Hepatocyte (in vitro differentiated cells): ENCODE results near the gene TANGO6. TPM values are rescaled to one million over a fixed set of nuclear protein-coding genes. Genes with fewer than 3 reads are reported as not detected.

ENCODE experiments used
- DNase-seq: peaks from one replicate; pipeline ENCODE4 v3.0.0-alpha.2; 2016; ENCODE audit warnings: low spot score
- H2AFZ ChIP-seq: fragments of 200-600 bp; sonication (generic); 2 replicates; pipeline ENCODE4 v1.6.0; 2016; ENCODE audit warnings: antibody characterized with exemption, mild to moderate bottlenecking
- H3K27ac ChIP-seq: fragments of 200-600 bp; sonication (generic); 2 replicates; pipeline ENCODE4 v1.5.1; 2016; ENCODE audit warnings: mild to moderate bottlenecking
- H3K27me3 ChIP-seq: fragments of 200-600 bp; sonication (generic); 2 replicates; pipeline ENCODE4 v1.6.1; 2016
- H3K36me3 ChIP-seq: fragments of 200-600 bp; sonication (generic); replicated peaks from 2 replicates; pipeline ENCODE4 v1.5.1; 2016; ENCODE audit warnings: low read depth; ENCODE audit not compliant: insufficient read depth
- H3K4me1 ChIP-seq: fragments of 200-600 bp; sonication (generic); 2 replicates; pipeline ENCODE4 v1.5.1; 2016; ENCODE audit warnings: mild to moderate bottlenecking, moderate library complexity; ENCODE audit not compliant: insufficient read depth
- H3K4me2 ChIP-seq: fragments of 200-600 bp; sonication (generic); 2 replicates; pipeline ENCODE4 v1.6.0; 2016
- H3K4me3 ChIP-seq: fragments of 200-600 bp; sonication (generic); 2 replicates; pipeline ENCODE4 v1.5.1; 2016; ENCODE audit warnings: mild to moderate bottlenecking
- H3K79me2 ChIP-seq: fragments of 200-600 bp; sonication (generic); 2 replicates; pipeline ENCODE4 v1.6.0; 2017; ENCODE audit warnings: mild to moderate bottlenecking
- H3K9me2 ChIP-seq: fragments of 200-600 bp; sonication (generic); replicated peaks from 2 replicates; pipeline ENCODE4 v1.6.0; 2017; ENCODE audit warnings: mild to moderate bottlenecking; ENCODE audit not compliant: insufficient read depth
- H3K9me3 ChIP-seq: fragments of 200-600 bp; sonication (generic); 2 replicates; pipeline ENCODE4 v1.5.1; 2016; ENCODE audit warnings: low read depth, mild to moderate bottlenecking
- H4K20me1 ChIP-seq: fragments of 200-600 bp; sonication (generic); 2 replicates; pipeline ENCODE4 v1.6.0; 2016; ENCODE audit warnings: mild to moderate bottlenecking; ENCODE audit not compliant: insufficient read depth, poor library complexity, severe bottlenecking
- EZH2 ChIP-seq: fragments of 200-600 bp; sonication (generic); IDR thresholded peaks from 2 replicates; pipeline ENCODE4 v1.6.1; 2016; ENCODE audit warnings: antibody characterized with exemption, mild to moderate bottlenecking, borderline replicate concordance
- EZH2phosphoT487 ChIP-seq: fragments of 200-600 bp; sonication (generic); IDR thresholded peaks from one replicate; pipeline ENCODE4 v1.6.1; 2018; ENCODE audit warnings: antibody characterized with exemption, mild to moderate bottlenecking, low read depth, moderate library complexity; ENCODE audit not compliant: unreplicated experiment, severe bottlenecking
- WGBS: methylation state at CpG from one replicate; pipeline ENCODE4 v1.1.6; 2016; ENCODE audit warnings: low lambda C conversion rate; ENCODE audit errors: missing lambda C conversion rate; 5-methylcytosine and 5-hydroxymethylcytosine counted together
- polyA plus RNA-seq: library from polyadenylated mRNA; unstranded; fragments of >200 nt; fragmentation: Nextera tagmentation; extraction: Ambion mirVana; gene quantifications from 2 replicates; pipeline ENCODE4 v1.2.1, GENCODE V29; 2016
- total RNA-seq: library from RNA; depleted of rRNA; stranded (reverse); fragments of >200 nt; gene quantifications from 2 replicates; pipeline ENCODE4 v1.2.3, GENCODE V29; 2014
- TF ChIP-seq, protein P1 (sequence below): fragments of 200-600 bp; sonication (generic); IDR thresholded peaks from 2 replicates; pipeline ENCODE4 v1.5.1; 2016; ENCODE audit warnings: antibody characterized with exemption, mild to moderate bottlenecking; ENCODE audit not compliant: poor library complexity

TANGO6 gene
- total and polyA plus RNA-seq, 2 experiments from 2014 or later: 4.8 to 6.5 TPM

GRCh38 chr16:69017036-69017783 is 173.9 kb downstream of the TANGO6 start:
- H3K4me1 ChIP-seq: no peaks in the 10 kb centered on the region
- H3K27ac ChIP-seq: no peak overlapping the region
- no peak overlapping the region for H3K4me3 ChIP-seq
- H3K79me2 ChIP-seq: no peaks in the 10 kb centered on the region
- H3K4me2 ChIP-seq: no peak overlapping the region
- no peaks in the 10 kb centered on the region for H3K27me3 ChIP-seq
- H2AFZ ChIP-seq: no peak overlapping the region
- no peaks in the 10 kb centered on the region for H3K9me3 ChIP-seq
- no peaks in the 10 kb centered on the region for H3K36me3 ChIP-seq
- 79% methylated on average over 2 of the region's 2 CpGs for WGBS
- no peak for DNase-seq
- no peaks in the 10 kb centered on the region for H4K20me1 ChIP-seq
- no peaks in the 10 kb centered on the region for H3K9me2 ChIP-seq
- TF ChIP-seq, protein P1, sequence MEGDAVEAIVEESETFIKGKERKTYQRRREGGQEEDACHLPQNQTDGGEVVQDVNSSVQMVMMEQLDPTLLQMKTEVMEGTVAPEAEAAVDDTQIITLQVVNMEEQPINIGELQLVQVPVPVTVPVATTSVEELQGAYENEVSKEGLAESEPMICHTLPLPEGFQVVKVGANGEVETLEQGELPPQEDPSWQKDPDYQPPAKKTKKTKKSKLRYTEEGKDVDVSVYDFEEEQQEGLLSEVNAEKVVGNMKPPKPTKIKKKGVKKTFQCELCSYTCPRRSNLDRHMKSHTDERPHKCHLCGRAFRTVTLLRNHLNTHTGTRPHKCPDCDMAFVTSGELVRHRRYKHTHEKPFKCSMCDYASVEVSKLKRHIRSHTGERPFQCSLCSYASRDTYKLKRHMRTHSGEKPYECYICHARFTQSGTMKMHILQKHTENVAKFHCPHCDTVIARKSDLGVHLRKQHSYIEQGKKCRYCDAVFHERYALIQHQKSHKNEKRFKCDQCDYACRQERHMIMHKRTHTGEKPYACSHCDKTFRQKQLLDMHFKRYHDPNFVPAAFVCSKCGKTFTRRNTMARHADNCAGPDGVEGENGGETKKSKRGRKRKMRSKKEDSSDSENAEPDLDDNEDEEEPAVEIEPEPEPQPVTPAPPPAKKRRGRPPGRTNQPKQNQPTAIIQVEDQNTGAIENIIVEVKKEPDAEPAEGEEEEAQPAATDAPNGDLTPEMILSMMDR: no peak
- no peak for TF ChIP-seq EZH2
- TF ChIP-seq EZH2phosphoT487: no peak

- H3K4me1 ChIP-seq: no peaks in the 10 kb centered on the region
- H3K4me2 ChIP-seq: no peak overlapping the region
- no peak for DNase-seq
- H3K9me2 ChIP-seq: no peaks in the 10 kb centered on the region
- no peaks in the 10 kb centered on the region for H3K9me3 ChIP-seq
- H3K4me3 ChIP-seq: no peak overlapping the region
- no peaks in the 10 kb centered on the region for H3K27me3 ChIP-seq
- no peak overlapping the region for H2AFZ ChIP-seq
- 96% methylated on average over 1 of the region's 1 CpG for WGBS
- H4K20me1 ChIP-seq: no peaks in the 10 kb centered on the region
- no peaks in the 10 kb centered on the region for H3K36me3 ChIP-seq
- no peaks in the 10 kb centered on the region for H3K79me2 ChIP-seq
- TF ChIP-seq EZH2 (no peak), EZH2phosphoT487 (no peak)
- TF ChIP-seq, protein P1: no peak
- no peak overlapping the region for H3K27ac ChIP-seq
These were observed 176.5 kb downstream of the TANGO6 start for GRCh38 chr16:69019811-69020210.

DNA sequence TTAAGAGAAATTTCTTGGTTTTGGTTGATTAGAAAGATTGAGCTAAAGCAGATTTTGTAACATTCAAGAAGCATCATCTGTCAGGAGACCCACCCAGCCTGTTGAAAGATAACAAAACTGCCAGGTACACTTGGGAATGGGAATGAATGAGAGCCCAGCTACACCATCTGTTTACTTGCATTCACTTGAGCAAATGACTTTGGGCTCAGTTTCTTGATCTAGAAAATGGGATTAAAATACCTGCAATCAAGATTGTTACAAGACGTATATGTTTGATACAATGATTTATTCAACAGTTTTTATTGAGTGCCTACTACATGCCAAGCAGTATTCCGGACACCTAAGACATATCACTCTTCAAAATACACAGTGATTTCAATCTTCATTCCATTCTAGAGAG is 185.8 kb downstream of the TANGO6 start:
- Histone ChIP-seq H2AFZ (no peak overlapping the region), H3K4me3 (no peak overlapping the region), H3K9me3 (no peaks in the 10 kb centered on the region), H3K4me1 (no peaks in the 10 kb centered on the region), H3K36me3 (no peaks in the 10 kb centered on the region), H3K27me3 (no peaks in the 10 kb centered on the region), H3K79me2 (no peaks in the 10 kb centered on the region), H3K27ac (no peak overlapping the region), H4K20me1 (no peaks in the 10 kb centered on the region), H3K9me2 (no peaks in the 10 kb centered on the region), H3K4me2 (no peak overlapping the region)
- 93% methylated on average over 2 of the region's 2 CpGs for WGBS
- DNase-seq: no peak
- TF ChIP-seq EZH2 (no peak), EZH2phosphoT487 (no peak)
- TF ChIP-seq, protein P1: no peak
